Prostate gland (tissue), 2 donors: ENCODE measurements around the gene MED15.

ENCODE experiments used
- CTCF ChIP-seq, 4 experiments: fragments of 200-600 bp in 2 of 4; fragments of 450-650 bp in 2 of 4; sonication (generic) in 2 of 4; IDR thresholded peaks; 1 replicate in 3 of 4; 2 replicates in 1 of 4; pipeline ENCODE4 v1.5.1; 2016 to 2019; ENCODE audit warnings: antibody characterized with exemption in 4 of 4, mild to moderate bottlenecking in 2 of 4, moderate library complexity in 2 of 4
- POLR2A ChIP-seq: fragments of 450-650 bp; IDR thresholded peaks from one replicate; pipeline ENCODE4 v1.6.1; 2016; ENCODE audit warnings: antibody characterized with exemption, mild to moderate bottlenecking
- POLR2AphosphoS5 ChIP-seq: sonication (generic); formaldehyde crosslinking; IDR thresholded peaks from one replicate; pipeline ENCODE4 v1.6.1; 2017; ENCODE audit warnings: antibody characterized with exemption

GRCh38 chr22:20618488-20618887, 111.1 kb downstream of the MED15 start:
- no peak for TF ChIP-seq CTCF (IDR thresholded peaks at IDR 0.05)
- no peak for TF ChIP-seq POLR2AphosphoS5
- TF ChIP-seq POLR2A: no peak
